Measurements from ENCODE around the gene CAMTA1. TPM values are rescaled to one million over a fixed set of nuclear protein-coding genes. Genes with fewer than 3 reads are reported as not detected.

The CAMTA1 gene
- total RNA-seq, 1 donor from 2014 or later: 62.9 TPM

GRCh38 chr1:6747674-6748073 lies 37.6 kb upstream of the CAMTA1 start:
- DNase-seq (ENCODE audit: extremely low spot score in 2 of 2): no peak

GRCh38 chr1:6750490-6750889 lies 34.8 kb upstream of the CAMTA1 start:
- DNase-seq (ENCODE audit: extremely low spot score in 2 of 2): no peak
- no peak overlapping the region for H3K4me3 ChIP-seq
- no peaks in the 10 kb centered on the region for H3K4me1 ChIP-seq
- no peaks in the 10 kb centered on the region for H3K36me3 ChIP-seq
- intact Hi-C loops (cut with DNase I): no loop called here
- no peaks in the 10 kb centered on the region for H3K27me3 ChIP-seq
- no peak overlapping the region for H3K27ac ChIP-seq
- no peaks in the 10 kb centered on the region for H3K9me3 ChIP-seq
- no peak for TF ChIP-seq POLR2A (IDR thresholded peaks at IDR 0.05)
- no peak for TF ChIP-seq CTCF (IDR thresholded peaks at IDR 0.05)
- TF ChIP-seq POLR2AphosphoS5 (IDR thresholded peaks at IDR 0.05; ENCODE audit: insufficient read depth in 1 of 2, low read depth in 1 of 2): no peak

More at GRCh38 chr1:6747674-6748073, 37.6 kb upstream of the CAMTA1 start:
- no peak overlapping the region for H3K27ac ChIP-seq
- H3K36me3 ChIP-seq: no peaks in the 10 kb centered on the region
- peaks cover 15% of the 10 kb centered on the region for H3K4me1 ChIP-seq
- H3K4me3 ChIP-seq: no peak overlapping the region
- intact Hi-C loops (cut with DNase I): no loop called here
- TF ChIP-seq POLR2AphosphoS5 (IDR thresholded peaks at IDR 0.05; ENCODE audit: insufficient read depth in 1 of 2, low read depth in 1 of 2): no peak
- no peak for TF ChIP-seq CTCF (IDR thresholded peaks at IDR 0.05)
- TF ChIP-seq POLR2A (IDR thresholded peaks at IDR 0.05): no peak
- H3K27me3 ChIP-seq: no peaks in the 10 kb centered on the region
- no peaks in the 10 kb centered on the region for H3K9me3 ChIP-seq

- no peaks in the 10 kb centered on the region for H3K9me3 ChIP-seq
- H3K36me3 ChIP-seq: no peaks in the 10 kb centered on the region
- DNase-seq (ENCODE audit: extremely low spot score in 2 of 2): no peak
- intact Hi-C loops (cut with DNase I): no loop called here
- peak in 1 of 2 donors; percentile 22 for TF ChIP-seq POLR2AphosphoS5 (IDR thresholded peaks at IDR 0.05; ENCODE audit: insufficient read depth in 1 of 2, low read depth in 1 of 2)
- TF ChIP-seq CTCF (IDR thresholded peaks at IDR 0.05): no peak
- TF ChIP-seq POLR2A (IDR thresholded peaks at IDR 0.05): no peak
- no peak overlapping the region for H3K4me3 ChIP-seq
- no peaks in the 10 kb centered on the region for H3K4me1 ChIP-seq
- no peak overlapping the region for H3K27ac ChIP-seq
- no peaks in the 10 kb centered on the region for H3K27me3 ChIP-seq
These were observed 31.7 kb upstream of the CAMTA1 start for GRCh38 chr1:6753320-6754140.

- Histone ChIP-seq H3K9me3 (no peaks in the 10 kb centered on the region), H3K4me1 (no peaks in the 10 kb centered on the region), H3K4me3 (no peak overlapping the region), H3K27ac (no peak overlapping the region), H3K27me3 (no peaks in the 10 kb centered on the region), H3K36me3 (no peaks in the 10 kb centered on the region)
- TF ChIP-seq POLR2A (IDR thresholded peaks at IDR 0.05) (no peak), CTCF (IDR thresholded peaks at IDR 0.05) (no peak), POLR2AphosphoS5 (IDR thresholded peaks at IDR 0.05; ENCODE audit: insufficient read depth in 1 of 2, low read depth in 1 of 2) (no peak)
- intact Hi-C loops (cut with DNase I): no loop called here
- DNase-seq (ENCODE audit: extremely low spot score in 2 of 2): no peak
These were observed 28.8 kb upstream of the CAMTA1 start for GRCh38 chr1:6756457-6756856.
